IMR-90 (cell line): ENCODE data around the gene PSMD10. TPM values are rescaled to one million over a fixed set of nuclear protein-coding genes. Genes with fewer than 3 reads are reported as not detected.

Experiments used
- ATAC-seq: fragments of 200-7000 bp; cut with Tn5 transposase; 2 replicates; pipeline ENCODE4 v1.9.1; 2020; ENCODE audit warnings: low read depth, mild to moderate bottlenecking, moderate library complexity
- BruUV-seq: library from RNA; stranded (reverse); fragments of 400-500 nt; replicated peaks from 2 replicates; lab custom pipeline; 2021; lab: Mats Ljungman, UMichigan
- CTCF ChIA-PET: fragments of 300-600 bp; formaldehyde crosslinking; extraction: SDS; loops from one replicate; lab custom pipeline; 2021; ENCODE audit warnings: antibody characterized with exemption; lab: Yijun Ruan, JAX
- POLR2A ChIA-PET: fragments of 300-600 bp; sonication (Branson Sonifier 250); formaldehyde crosslinking; loops from one replicate; lab custom pipeline; 2022; ENCODE audit warnings: antibody characterized with exemption; ENCODE audit not compliant: unreplicated experiment; lab: Charles Lee
- DNase-seq: peaks from one replicate; pipeline ENCODE4 v3.0.0; 2013
- H2AFZ ChIP-seq: replicated peaks from 2 replicates; pipeline ENCODE3; 2013; ENCODE audit warnings: low read length, mild to moderate bottlenecking; ENCODE audit not compliant: poor library complexity
- H2AK5ac ChIP-seq: 2 replicates; pipeline ENCODE4 v1.6.1; 2013; ENCODE audit warnings: low read depth, low read length, inconsistent platforms
- H2AK9ac ChIP-seq: replicated peaks from 2 replicates; pipeline ENCODE3; 2013; ENCODE audit warnings: mild to moderate bottlenecking, low read depth, low read length, moderate library complexity; ENCODE audit not compliant: poor library complexity
- H2BK120ac ChIP-seq: 2 replicates; pipeline ENCODE4 v1.6.1; 2013; ENCODE audit warnings: low read depth, low read length, inconsistent platforms
- H2BK15ac ChIP-seq: 3 replicates; pipeline ENCODE4 v1.6.1; 2013; ENCODE audit warnings: low read depth, low read length, inconsistent platforms
- H2BK20ac ChIP-seq: 2 replicates; pipeline ENCODE4 v1.6.1; 2013; ENCODE audit warnings: low read depth, mild to moderate bottlenecking, inconsistent platforms, low read length, moderate library complexity
- H2BK5ac ChIP-seq: 2 replicates; pipeline ENCODE4 v1.6.1; 2013; ENCODE audit warnings: mild to moderate bottlenecking, low read depth, low read length, inconsistent platforms; ENCODE audit not compliant: poor library complexity, severe bottlenecking
- H3K14ac ChIP-seq: replicated peaks from 2 replicates; pipeline ENCODE4 v1.6.1; 2013; ENCODE audit warnings: low read depth, low read length, inconsistent platforms
- H3K18ac ChIP-seq: 2 replicates; pipeline ENCODE4 v1.6.1; 2013; ENCODE audit warnings: low read depth, low read length, control low read depth
- H3K23ac ChIP-seq: 2 replicates; pipeline ENCODE4 v1.6.1; 2013; ENCODE audit warnings: low read depth, low read length, inconsistent platforms
- H3K27ac ChIP-seq: 2 replicates; pipeline ENCODE4 v1.5.1; 2013; ENCODE audit warnings: mild to moderate bottlenecking, control low read depth, low read length; ENCODE audit not compliant: insufficient read depth
- H3K27me3 ChIP-seq: 2 replicates; pipeline ENCODE4 v1.6.1; 2013; ENCODE audit warnings: low read length; ENCODE audit not compliant: control insufficient read depth, insufficient read depth
- H3K36me3 ChIP-seq: 2 replicates; pipeline ENCODE4 v1.6.1; 2013; ENCODE audit warnings: low read length, mixed read lengths; ENCODE audit not compliant: control insufficient read depth, insufficient read depth
- H3K4ac ChIP-seq: 2 replicates; pipeline ENCODE4 v1.6.1; 2013; ENCODE audit warnings: low read depth, low read length, inconsistent platforms
- H3K4me1 ChIP-seq: 2 replicates; pipeline ENCODE4 v1.6.1; 2013; ENCODE audit warnings: low read length, mixed read lengths; ENCODE audit not compliant: control insufficient read depth, insufficient read depth
- H3K4me2 ChIP-seq: 2 replicates; pipeline ENCODE4 v1.6.1; 2013; ENCODE audit warnings: low read depth, mild to moderate bottlenecking, control low read depth, low read length, moderate library complexity
- H3K4me3 ChIP-seq: 2 replicates; pipeline ENCODE4 v1.5.1; 2013; ENCODE audit warnings: low read depth, mild to moderate bottlenecking, control low read depth, low read length, moderate library complexity; ENCODE audit not compliant: insufficient read depth
- H3K56ac ChIP-seq: 2 replicates; pipeline ENCODE4 v1.6.1; 2013; ENCODE audit warnings: low read length, inconsistent platforms; ENCODE audit not compliant: insufficient read depth; ENCODE audit errors: extremely low read depth
- H3K79me1 ChIP-seq, 2 experiments: 2 replicates each; pipeline ENCODE4 v1.6.1; 2013; ENCODE audit warnings: low read length in 2 of 2, inconsistent platforms in 1 of 2, low read depth in 1 of 2
- H3K9ac ChIP-seq: 2 replicates; pipeline ENCODE4 v1.6.1; 2013; ENCODE audit warnings: low read depth, low read length, control low read depth
- H3K9me1 ChIP-seq: 2 replicates; pipeline ENCODE4 v1.6.1; 2013; ENCODE audit warnings: low read length, inconsistent platforms; ENCODE audit not compliant: insufficient read depth
- H3K9me3 ChIP-seq: 2 replicates; pipeline ENCODE4 v1.6.1; 2013; ENCODE audit warnings: low read length; ENCODE audit not compliant: control insufficient read depth, insufficient read depth
- H4K20me1 ChIP-seq: 2 replicates; pipeline ENCODE4 v1.6.1; 2013; ENCODE audit warnings: low read length, inconsistent platforms; ENCODE audit not compliant: insufficient read depth
- H4K5ac ChIP-seq: 2 replicates; pipeline ENCODE4 v1.6.1; 2013; ENCODE audit warnings: mild to moderate bottlenecking, low read depth, low read length, control low read depth
- H4K8ac ChIP-seq, 2 experiments: 2 replicates each; pipeline ENCODE4 v1.6.1; 2013; ENCODE audit warnings: low read depth in 2 of 2, low read length in 2 of 2, control low read depth in 1 of 2, inconsistent platforms in 1 of 2
- H4K91ac ChIP-seq: 2 replicates; pipeline ENCODE4 v1.6.1; 2013; ENCODE audit warnings: low read depth, low read length, inconsistent platforms; ENCODE audit not compliant: insufficient read depth
- BHLHE40 ChIP-seq: fragments of 150-350 bp; IDR thresholded peaks from 2 replicates; pipeline ENCODE4 v1.6.1; 2016; ENCODE audit warnings: mild to moderate bottlenecking, low read depth, low read length
- CEBPB ChIP-seq: IDR thresholded peaks from 2 replicates; pipeline ENCODE4 v1.6.1; 2012; ENCODE audit warnings: low read depth, low read length, improper control_type of control experiment
- CHD1 ChIP-seq: IDR thresholded peaks from 2 replicates; pipeline ENCODE4 v1.6.1; 2012; ENCODE audit warnings: low read depth, low read length, improper control_type of control experiment
- FOS ChIP-seq: fragments of 150-350 bp; IDR thresholded peaks from 2 replicates; pipeline ENCODE4 v1.6.1; 2016; ENCODE audit warnings: low read depth, low read length
- MAFK ChIP-seq: IDR thresholded peaks from 2 replicates; pipeline ENCODE4 v1.6.1; 2012; ENCODE audit warnings: low read depth, low read length, improper control_type of control experiment
- MAZ ChIP-seq: IDR thresholded peaks from 2 replicates; pipeline ENCODE4 v1.6.1; 2012; ENCODE audit warnings: low read depth, mild to moderate bottlenecking, low read length, improper control_type of control experiment, moderate library complexity, borderline replicate concordance
- MXI1 ChIP-seq: IDR thresholded peaks from 2 replicates; pipeline ENCODE4 v1.6.1; 2012; ENCODE audit warnings: low read depth, mild to moderate bottlenecking, low read length, moderate library complexity, borderline replicate concordance
- NFE2L2 ChIP-seq: fragments of 150-350 bp; IDR thresholded peaks from 2 replicates; pipeline ENCODE4 v1.6.1; 2016; ENCODE audit warnings: low read depth, mild to moderate bottlenecking, low read length
- POLR2A ChIP-seq: IDR thresholded peaks from 2 replicates; pipeline ENCODE4 v1.6.1; 2012; ENCODE audit warnings: mild to moderate bottlenecking, low read depth, low read length
- RAD21 ChIP-seq: IDR thresholded peaks from 2 replicates; pipeline ENCODE4 v1.6.1; 2012; ENCODE audit warnings: low read length, improper control_type of control experiment
- RCOR1 ChIP-seq: IDR thresholded peaks from 2 replicates; pipeline ENCODE4 v1.6.1; 2012; ENCODE audit warnings: mild to moderate bottlenecking, low read length, improper control_type of control experiment; ENCODE audit not compliant: insufficient replicate concordance
- RFX5 ChIP-seq: IDR thresholded peaks from 2 replicates; pipeline ENCODE4 v1.8.0; 2012; ENCODE audit warnings: low read depth, mild to moderate bottlenecking, low read length, moderate library complexity
- SMC3 ChIP-seq: fragments of 150-350 bp; IDR thresholded peaks from 2 replicates; pipeline ENCODE4 v1.6.1; 2016; ENCODE audit warnings: low read depth, mild to moderate bottlenecking, antibody characterized with exemption, low read length, moderate library complexity
- dilution Hi-C: fragments of 300-500 bp; cut with HindIII; formaldehyde crosslinking; loops from one replicate; pipeline ENCODE4 v1.14.3; 2018; ENCODE audit warnings: low sequenced_read_pairs; ENCODE audit not compliant: unreplicated experiment
- in situ Hi-C: fragments of 300-500 bp; cut with MboI; formaldehyde crosslinking; loops from 3 replicates; pipeline ENCODE4 v1.14.3; 2019; ENCODE audit warnings: low sequenced_read_pairs, inconsistent platforms, mixed read lengths
- intact Hi-C: fragments of 100-400 bp; cut with micrococcal nuclease; formaldehyde crosslinking; loops from 2 replicates; pipeline ENCODE4 v1.10.0; 2022
- polyA plus RNA-seq, 3 experiments: library from polyadenylated mRNA; depleted of rRNA; stranded (reverse); fragments of >200 nt; gene quantifications; 2 replicates each; pipeline ENCODE4 v1.2.3, GENCODE V29; 2012; ENCODE audit warnings: low replicate concordance in 1 of 3
- total RNA-seq: library from RNA; depleted of rRNA; stranded (reverse); fragments of >200 nt; gene quantifications from 2 replicates; pipeline ENCODE4 v1.2.3, GENCODE V29; 2012
- TF ChIP-seq, protein P1 (sequence below): fragments of 150-350 bp; IDR thresholded peaks from 2 replicates; pipeline ENCODE4 v1.6.1; 2017; ENCODE audit warnings: mild to moderate bottlenecking, antibody characterized with exemption, low read length, low read depth
- TF ChIP-seq, protein P2 (sequence below): conservative IDR thresholded peaks from 2 replicates; pipeline ENCODE4 v1.5.1; 2012; ENCODE audit warnings: mild to moderate bottlenecking, low read depth, low read length, improper control_type of control experiment
- TF ChIP-seq, protein P3 (sequence below): fragments of 150-350 bp; IDR thresholded peaks from 2 replicates; pipeline ENCODE4 v1.6.1; 2016; ENCODE audit warnings: low read depth, mild to moderate bottlenecking, low read length, moderate library complexity, borderline replicate concordance

The PSMD10 gene
- total and polyA plus RNA-seq, 2 of the 4 experiments (the other 2 are of a cell fraction), result 62.0 to 122 TPM

- Histone ChIP-seq H3K4me3 (no peak overlapping the region), H4K5ac (no peak overlapping the region), H3K79me1 (no peaks in the 10 kb centered on the region), H2AK9ac (no peak overlapping the region), H3K9me3 (no peaks in the 10 kb centered on the region), H2AK5ac (no peak overlapping the region), H2BK20ac (no peak overlapping the region), H3K9ac (no peak overlapping the region), H4K91ac (no peak overlapping the region), H3K4me2 (no peak overlapping the region), H2AFZ (no peak overlapping the region), H3K9me1 (no peaks in the 10 kb centered on the region), H3K4ac (no peak overlapping the region), H4K8ac (no peak overlapping the region), H3K14ac (no peak overlapping the region), H3K18ac (no peak overlapping the region), H2BK15ac (no peak overlapping the region), H3K56ac (no peak overlapping the region), H3K27me3 (peaks cover 18% of the 10 kb centered on the region), H3K36me3 (no peaks in the 10 kb centered on the region), H3K27ac (no peak overlapping the region), H2BK5ac (no peak overlapping the region), H3K23ac (no peak overlapping the region), H3K4me1 (no peaks in the 10 kb centered on the region), H4K20me1 (no peaks in the 10 kb centered on the region), H2BK120ac (no peak overlapping the region)
- in situ Hi-C loops (no loop called here), intact Hi-C loops (no loop called here), dilution Hi-C loops (no loop called here)
- ChIA-PET CTCF (no interaction called here), POLR2A (no interaction called here)
- TF ChIP-seq, protein P1, sequence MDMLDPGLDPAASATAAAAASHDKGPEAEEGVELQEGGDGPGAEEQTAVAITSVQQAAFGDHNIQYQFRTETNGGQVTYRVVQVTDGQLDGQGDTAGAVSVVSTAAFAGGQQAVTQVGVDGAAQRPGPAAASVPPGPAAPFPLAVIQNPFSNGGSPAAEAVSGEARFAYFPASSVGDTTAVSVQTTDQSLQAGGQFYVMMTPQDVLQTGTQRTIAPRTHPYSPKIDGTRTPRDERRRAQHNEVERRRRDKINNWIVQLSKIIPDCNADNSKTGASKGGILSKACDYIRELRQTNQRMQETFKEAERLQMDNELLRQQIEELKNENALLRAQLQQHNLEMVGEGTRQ, result no peak
- no peak for TF ChIP-seq NFE2L2
- no peak for TF ChIP-seq RAD21
- no peak for TF ChIP-seq SMC3
- TF ChIP-seq MAFK, result no peak
- TF ChIP-seq BHLHE40, result no peak
- TF ChIP-seq FOS, result no peak
- TF ChIP-seq MAZ, result no peak
- TF ChIP-seq, protein P2, sequence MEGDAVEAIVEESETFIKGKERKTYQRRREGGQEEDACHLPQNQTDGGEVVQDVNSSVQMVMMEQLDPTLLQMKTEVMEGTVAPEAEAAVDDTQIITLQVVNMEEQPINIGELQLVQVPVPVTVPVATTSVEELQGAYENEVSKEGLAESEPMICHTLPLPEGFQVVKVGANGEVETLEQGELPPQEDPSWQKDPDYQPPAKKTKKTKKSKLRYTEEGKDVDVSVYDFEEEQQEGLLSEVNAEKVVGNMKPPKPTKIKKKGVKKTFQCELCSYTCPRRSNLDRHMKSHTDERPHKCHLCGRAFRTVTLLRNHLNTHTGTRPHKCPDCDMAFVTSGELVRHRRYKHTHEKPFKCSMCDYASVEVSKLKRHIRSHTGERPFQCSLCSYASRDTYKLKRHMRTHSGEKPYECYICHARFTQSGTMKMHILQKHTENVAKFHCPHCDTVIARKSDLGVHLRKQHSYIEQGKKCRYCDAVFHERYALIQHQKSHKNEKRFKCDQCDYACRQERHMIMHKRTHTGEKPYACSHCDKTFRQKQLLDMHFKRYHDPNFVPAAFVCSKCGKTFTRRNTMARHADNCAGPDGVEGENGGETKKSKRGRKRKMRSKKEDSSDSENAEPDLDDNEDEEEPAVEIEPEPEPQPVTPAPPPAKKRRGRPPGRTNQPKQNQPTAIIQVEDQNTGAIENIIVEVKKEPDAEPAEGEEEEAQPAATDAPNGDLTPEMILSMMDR, result no peak
- no peak for TF ChIP-seq MXI1
- no peak for TF ChIP-seq POLR2A
- TF ChIP-seq CEBPB, result no peak
- TF ChIP-seq, protein P3, sequence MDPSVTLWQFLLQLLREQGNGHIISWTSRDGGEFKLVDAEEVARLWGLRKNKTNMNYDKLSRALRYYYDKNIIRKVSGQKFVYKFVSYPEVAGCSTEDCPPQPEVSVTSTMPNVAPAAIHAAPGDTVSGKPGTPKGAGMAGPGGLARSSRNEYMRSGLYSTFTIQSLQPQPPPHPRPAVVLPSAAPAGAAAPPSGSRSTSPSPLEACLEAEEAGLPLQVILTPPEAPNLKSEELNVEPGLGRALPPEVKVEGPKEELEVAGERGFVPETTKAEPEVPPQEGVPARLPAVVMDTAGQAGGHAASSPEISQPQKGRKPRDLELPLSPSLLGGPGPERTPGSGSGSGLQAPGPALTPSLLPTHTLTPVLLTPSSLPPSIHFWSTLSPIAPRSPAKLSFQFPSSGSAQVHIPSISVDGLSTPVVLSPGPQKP, result no peak
- TF ChIP-seq CHD1, result no peak
- TF ChIP-seq RFX5, result no peak
- no peak for TF ChIP-seq RCOR1
- no TSS peak for BruUV-seq
- DNase-seq (no peak), ATAC-seq (no peak)
Measured at GRCh38 chrX:108055546-108055945, 35.8 kb downstream of the PSMD10 start.
